HEK293T (cell line): ENCODE data around the gene SLC6A4.

Source experiments
- ARNT ChIP-seq: fragments of 450-650 bp; IDR thresholded peaks from 2 replicates; pipeline ENCODE4 v1.6.1; 2017; ENCODE audit warnings: mild to moderate bottlenecking
- BHLHE40 ChIP-seq: fragments of 450-650 bp; IDR thresholded peaks from 2 replicates; pipeline ENCODE4 v1.6.1; 2016; ENCODE audit warnings: mild to moderate bottlenecking, moderate library complexity, borderline replicate concordance
- CTBP1 ChIP-seq: fragments of 450-650 bp; IDR thresholded peaks from 2 replicates; pipeline ENCODE4 v1.6.1; 2016; ENCODE audit warnings: borderline replicate concordance
- ELF4 ChIP-seq: fragments of 450-650 bp; IDR thresholded peaks from 2 replicates; pipeline ENCODE4 v1.6.1; 2017; ENCODE audit warnings: antibody characterized with exemption
- FOXM1 ChIP-seq: fragments of 450-650 bp; IDR thresholded peaks from 2 replicates; pipeline ENCODE4 v1.6.1; 2017; ENCODE audit warnings: mild to moderate bottlenecking, borderline replicate concordance
- HDGF ChIP-seq: fragments of 450-650 bp; IDR thresholded peaks from 2 replicates; pipeline ENCODE4 v1.6.1; 2017; ENCODE audit warnings: antibody characterized with exemption, borderline replicate concordance
- L3MBTL2 ChIP-seq: fragments of 450-650 bp; conservative IDR thresholded peaks from 2 replicates; pipeline ENCODE4 v1.6.1; 2016; ENCODE audit warnings: mild to moderate bottlenecking
- LEF1 ChIP-seq: fragments of 450-650 bp; IDR thresholded peaks from 2 replicates; pipeline ENCODE4 v1.6.1; 2017; ENCODE audit warnings: mild to moderate bottlenecking, borderline replicate concordance
- NFRKB ChIP-seq: fragments of 450-650 bp; IDR thresholded peaks from 2 replicates; pipeline ENCODE4 v1.6.1; 2016; ENCODE audit warnings: mild to moderate bottlenecking, moderate library complexity
- SP1 ChIP-seq: fragments of 450-650 bp; IDR thresholded peaks from 2 replicates; pipeline ENCODE4 v1.6.1; 2017
- SUZ12 ChIP-seq: fragments of 450-650 bp; IDR thresholded peaks from 2 replicates; pipeline ENCODE4 v1.6.1; 2016; ENCODE audit warnings: mild to moderate bottlenecking
- TARDBP ChIP-seq: fragments of 450-650 bp; IDR thresholded peaks from 2 replicates; pipeline ENCODE4 v1.6.1; 2016
- ZNF384 ChIP-seq: fragments of 450-650 bp; IDR thresholded peaks from 2 replicates; pipeline ENCODE4 v1.6.1; 2016

GRCh38 chr17:30188211-30188939 lies 47.1 kb downstream of the SLC6A4 start:
- TF ChIP-seq SP1 (no peak), CTBP1 (no peak), ELF4 (no peak), HDGF (no peak), FOXM1 (no peak), SUZ12 (no peak), LEF1 (no peak), BHLHE40 (no peak), TARDBP (no peak), NFRKB (no peak), ARNT (no peak), ZNF384 (no peak), L3MBTL2 (no peak)
